Kidney (tissue), 14 donors: ENCODE data around the gene SH3RF3. TPM values are rescaled to one million over a fixed set of nuclear protein-coding genes. Genes with fewer than 3 reads are reported as not detected.
A peak's percentile ranks its signal among the peaks of the same experiment; 100 is the strongest.

Experiments
- DNase-seq, 5 donors: peaks; one replicate each; pipeline ENCODE4 v3.0.0-alpha.2; 2013 to 2020
- FAIRE-seq: peaks from 2 replicates; lab custom pipeline; 2012; peaks lifted over from hg19 to GRCh38; lab: Jason Lieb, UNC
- H3K27ac ChIP-seq, 2 donors: one replicate each; pipeline ENCODE4 v1.7.0; 2013; ENCODE audit warnings: low read depth in 2 of 2, low read length in 2 of 2, inconsistent platforms in 1 of 2
- H3K27me3 ChIP-seq: one replicate; pipeline ENCODE4 v1.7.1; 2013; ENCODE audit warnings: low read length, inconsistent platforms; ENCODE audit not compliant: control insufficient read depth, insufficient read depth
- H3K36me3 ChIP-seq, 3 donors: one replicate each; pipeline versions ENCODE4 v1.7.0 to v1.7.1; 2013; ENCODE audit warnings: low read length in 3 of 3, control low read depth in 1 of 3, inconsistent platforms in 1 of 3; ENCODE audit not compliant: insufficient read depth in 3 of 3, control insufficient read depth in 2 of 3
- H3K4me1 ChIP-seq, 3 donors: one replicate each; pipeline versions ENCODE4 v1.7.0 to v1.7.1; 2013; ENCODE audit warnings: low read length in 3 of 3, inconsistent platforms in 1 of 3, low read depth in 1 of 3; ENCODE audit not compliant: control insufficient read depth in 2 of 3, insufficient read depth in 2 of 3
- H3K4me3 ChIP-seq, 3 donors: one replicate each; pipeline versions ENCODE4 v1.7.0 to v1.8.1; 2013; ENCODE audit warnings: low read length in 3 of 3, control low read depth in 1 of 3, inconsistent platforms in 1 of 3
- H3K9ac ChIP-seq, 3 donors: one replicate each; pipeline versions ENCODE4 v1.7.0 to v1.7.1; 2013; ENCODE audit warnings: low read length in 3 of 3, control low read depth in 1 of 3, inconsistent platforms in 1 of 3
- H3K9me3 ChIP-seq, 3 donors: one replicate each; pipeline versions ENCODE4 v1.7.0 to v1.7.1; 2013; ENCODE audit warnings: low read length in 3 of 3, control low read depth in 1 of 3, inconsistent platforms in 1 of 3; ENCODE audit not compliant: control insufficient read depth in 2 of 3, insufficient read depth in 1 of 3
- CTCF ChIP-seq: IDR thresholded peaks from 3 replicates; pipeline ENCODE4 v1.5.1; 2012; ENCODE audit warnings: mild to moderate bottlenecking, moderate library complexity, borderline replicate concordance; ENCODE audit not compliant: insufficient read depth; ENCODE audit errors: extremely low read depth
- intact Hi-C: fragments of 100-400 bp; cut with DNase I; formaldehyde crosslinking; loops from one replicate; pipeline ENCODE4 v1.11.1; 2022
- polyA plus RNA-seq: library from polyadenylated mRNA; stranded (reverse); fragments of 350-450 nt; fragmentation: Illumina TruSeq; extraction: RNeasy Lipid Tissue Mini Kit (QIAGEN cat#74804); gene quantifications from one replicate; pipeline ENCODE4 v1.2.3, GENCODE V29; 2014; ENCODE audit warnings: low read depth, low replicate concordance; ENCODE audit not compliant: insufficient read depth
- total RNA-seq: library from RNA; stranded (reverse); fragmentation: NEBNext Ultra II Directional; extraction: Animal tissue kit (Norgen Biotek cat#: 25700); gene quantifications from one replicate; pipeline ENCODE4 v1.2.1, GENCODE V29; 2021
- donor health status: control.
- donor health status: control.
- donor health status: control.
- donor health status: control.
- donor health status: control.
- donor health status: DM: yes; HTN: yes; CAD: no.
- donor health status: Normal renal cell carcinoma (clear cell type).

SH3RF3 gene
- total and polyA plus RNA-seq, 2 donors from 2014 or later, result 1.7 to 10.7 TPM

GRCh38 chr2:109226128-109226527, 97.1 kb downstream of the SH3RF3 start:
- no peaks in the 10 kb centered on the region for H3K27me3 ChIP-seq
- no peak overlapping the region for H3K4me3 ChIP-seq
- no peak overlapping the region for H3K9ac ChIP-seq
- H3K9me3 ChIP-seq, result no peaks in the 10 kb centered on the region
- TF ChIP-seq CTCF, result no peak
- H3K27ac ChIP-seq, result no peak overlapping the region
- FAIRE-seq, result no peak
- DNase-seq, result no peak
- intact Hi-C loops, result no loop called here
- H3K4me1 ChIP-seq, result no peaks in the 10 kb centered on the region
- no peaks in the 10 kb centered on the region for H3K36me3 ChIP-seq

GRCh38 chr2:109226622-109227021, 97.6 kb downstream of the SH3RF3 start:
- FAIRE-seq, result no peak
- Histone ChIP-seq H3K9ac (no peak overlapping the region), H3K27ac (no peak overlapping the region), H3K9me3 (no peaks in the 10 kb centered on the region), H3K4me3 (no peak overlapping the region), H3K36me3 (no peaks in the 10 kb centered on the region), H3K27me3 (no peaks in the 10 kb centered on the region), H3K4me1 (no peaks in the 10 kb centered on the region)
- DNase-seq, result no peak
- intact Hi-C loops, result no loop called here
- no peak for TF ChIP-seq CTCF

- no peak overlapping the region for H3K9ac ChIP-seq
- H3K4me3 ChIP-seq, result no peak overlapping the region
- intact Hi-C loops, result no loop called here
- H3K9me3 ChIP-seq, result no peaks in the 10 kb centered on the region
- FAIRE-seq (no peak), DNase-seq (no peak)
- TF ChIP-seq CTCF, result no peak
- no peaks in the 10 kb centered on the region for H3K36me3 ChIP-seq
- no peaks in the 10 kb centered on the region for H3K27me3 ChIP-seq
- no peak overlapping the region for H3K27ac ChIP-seq
- H3K4me1 ChIP-seq, result no peaks in the 10 kb centered on the region
Observed at GRCh38 chr2:109229094-109229675, 100.2 kb downstream of the SH3RF3 start.

- no peak overlapping the region for H3K27ac ChIP-seq
- no peaks in the 10 kb centered on the region for H3K36me3 ChIP-seq
- DNase-seq (peak in 3 of 5 donors; percentile 46 to 68 (median 67)), FAIRE-seq (no peak)
- no peak overlapping the region for H3K9ac ChIP-seq
- H3K4me1 ChIP-seq, result no peaks in the 10 kb centered on the region
- H3K4me3 ChIP-seq, result no peak overlapping the region
- H3K27me3 ChIP-seq, result no peaks in the 10 kb centered on the region
- no peak for TF ChIP-seq CTCF
- intact Hi-C loops, result no loop called here
- H3K9me3 ChIP-seq, result no peaks in the 10 kb centered on the region
Observed at GRCh38 chr2:109230941-109231420, 102.0 kb downstream of the SH3RF3 start.
